Nephron (organoid): ENCODE data around the gene TRPT1.

Source experiments
- H3K27ac Mint-ChIP-seq, 3 experiments: 2 replicates each; pipeline ENCODE4 v1.8.0; 2020; ENCODE audit warnings: mixed read lengths in 3 of 3, mild to moderate bottlenecking in 2 of 3, moderate library complexity in 1 of 3
- H3K27me3 Mint-ChIP-seq: 2 replicates; pipeline ENCODE4 v1.8.0; 2021; ENCODE audit warnings: low read depth, mild to moderate bottlenecking, moderate library complexity, mixed read lengths
- H3K36me3 Mint-ChIP-seq: 2 replicates; pipeline ENCODE4 v1.8.0; 2020; ENCODE audit warnings: low read depth, mixed read lengths
- H3K4me1 Mint-ChIP-seq: 2 replicates; pipeline ENCODE4 v1.8.0; 2020; ENCODE audit warnings: mixed read lengths
- H3K4me3 Mint-ChIP-seq, 3 experiments: 2 replicates each; pipeline ENCODE4 v1.8.0; 2020; ENCODE audit warnings: mild to moderate bottlenecking in 3 of 3, mixed read lengths in 3 of 3, moderate library complexity in 2 of 3
- H3K9me3 Mint-ChIP-seq: 2 replicates; pipeline ENCODE4 v1.8.0; 2020; ENCODE audit warnings: mixed read lengths
- TF ChIP-seq, protein P1 (sequence below), 3 experiments: fragments of 200-600 bp; sonication (generic); IDR thresholded peaks; one replicate each; pipeline ENCODE4 v1.5.0; 2021; ENCODE audit warnings: antibody characterized with exemption in 3 of 3; ENCODE audit not compliant: unreplicated experiment in 3 of 3

Gene TRPT1

DNA sequence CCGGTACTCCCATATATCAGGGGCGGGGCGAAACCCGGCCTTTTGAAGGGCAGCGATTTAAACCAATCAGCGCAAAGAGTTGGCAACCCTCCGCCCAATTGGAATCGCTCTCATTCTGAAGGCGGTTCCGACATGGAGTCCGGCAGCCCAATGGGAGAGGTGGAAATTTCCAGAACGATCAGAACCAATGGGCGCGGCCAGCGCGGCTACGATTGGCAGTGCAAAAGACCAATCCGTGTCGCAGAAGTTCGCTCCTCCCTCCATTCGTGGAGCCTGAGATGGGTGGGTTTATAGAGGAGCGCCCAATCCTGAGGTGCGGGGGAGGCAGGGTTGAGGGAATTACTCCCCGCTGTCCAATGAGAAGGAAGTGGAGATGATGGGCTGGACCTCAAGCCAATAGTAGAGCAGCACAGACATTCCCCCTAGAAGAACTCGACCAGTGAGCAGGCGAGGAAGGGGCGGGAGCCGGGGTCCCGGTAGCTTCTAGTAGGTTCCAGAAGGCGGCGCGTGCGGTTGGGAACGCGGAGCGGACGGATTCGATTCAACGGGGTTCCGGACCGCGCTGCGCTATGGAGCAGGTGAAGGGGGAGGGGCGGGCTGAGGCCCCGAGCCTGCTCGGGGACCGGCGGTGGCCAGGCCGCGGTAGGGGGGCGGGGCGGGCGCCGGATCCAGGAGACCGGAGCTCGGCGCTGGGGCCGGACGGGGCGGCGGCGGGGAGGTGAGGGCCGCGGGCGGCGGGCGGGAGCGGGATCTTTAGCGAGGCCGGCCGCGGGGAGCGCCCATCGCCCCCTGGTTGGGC is 40.1 kb downstream of the TRPT1 start, which contains the start of gene STIP1:
Gene STIP1, plus strand, starts transcription at position 479 of the 799 bp plus-strand sequence. Its CDS starts 91 bp downstream, at position 570.
- Mint-ChIP-seq H3K4me3 (peak within 1 kb of the TSS; percentile 93 to 95 (median 95)), H3K36me3 (peaks cover 9% of the 10 kb centered on the region), H3K27ac (peak within 1 kb of the TSS; percentile 94 to 99 (median 95)), H3K4me1 (peaks cover 33% of the 10 kb centered on the region), H3K27me3 (peaks cover 4% of the 10 kb centered on the region), H3K9me3 (no peaks in the 10 kb centered on the region)
- TF ChIP-seq, protein P1, sequence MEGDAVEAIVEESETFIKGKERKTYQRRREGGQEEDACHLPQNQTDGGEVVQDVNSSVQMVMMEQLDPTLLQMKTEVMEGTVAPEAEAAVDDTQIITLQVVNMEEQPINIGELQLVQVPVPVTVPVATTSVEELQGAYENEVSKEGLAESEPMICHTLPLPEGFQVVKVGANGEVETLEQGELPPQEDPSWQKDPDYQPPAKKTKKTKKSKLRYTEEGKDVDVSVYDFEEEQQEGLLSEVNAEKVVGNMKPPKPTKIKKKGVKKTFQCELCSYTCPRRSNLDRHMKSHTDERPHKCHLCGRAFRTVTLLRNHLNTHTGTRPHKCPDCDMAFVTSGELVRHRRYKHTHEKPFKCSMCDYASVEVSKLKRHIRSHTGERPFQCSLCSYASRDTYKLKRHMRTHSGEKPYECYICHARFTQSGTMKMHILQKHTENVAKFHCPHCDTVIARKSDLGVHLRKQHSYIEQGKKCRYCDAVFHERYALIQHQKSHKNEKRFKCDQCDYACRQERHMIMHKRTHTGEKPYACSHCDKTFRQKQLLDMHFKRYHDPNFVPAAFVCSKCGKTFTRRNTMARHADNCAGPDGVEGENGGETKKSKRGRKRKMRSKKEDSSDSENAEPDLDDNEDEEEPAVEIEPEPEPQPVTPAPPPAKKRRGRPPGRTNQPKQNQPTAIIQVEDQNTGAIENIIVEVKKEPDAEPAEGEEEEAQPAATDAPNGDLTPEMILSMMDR (IDR thresholded peaks at IDR 0.05; ENCODE audit: unreplicated experiment in 3 of 3): peak in 2 of 3 experiments; percentile 24 to 35

DNA sequence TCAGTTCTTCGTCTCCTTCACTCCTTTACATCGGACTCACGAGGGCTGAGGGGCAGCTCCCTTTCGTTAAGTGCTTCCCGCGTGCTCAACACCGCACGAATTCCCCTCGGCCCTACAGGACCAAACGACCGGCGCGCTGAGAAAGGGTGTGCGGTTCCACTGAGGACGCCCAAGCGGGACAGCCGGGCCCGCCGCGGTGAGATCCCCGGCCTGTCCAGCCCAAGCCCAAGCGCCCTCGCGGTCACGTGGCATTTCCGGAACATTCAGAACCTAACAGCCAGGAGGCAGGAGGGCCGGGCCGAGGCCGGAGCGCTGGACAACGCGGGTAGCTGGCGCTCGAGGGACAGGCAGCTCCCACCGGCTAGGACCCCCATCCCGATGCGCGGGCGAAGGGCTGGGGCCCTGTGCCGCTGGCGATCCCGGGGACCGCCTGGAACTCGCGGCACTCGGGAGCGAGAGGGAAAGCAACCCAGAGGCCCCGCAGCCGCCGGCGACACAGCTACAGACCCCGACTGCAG is 40.8 kb downstream of the TRPT1 start:
- Mint-ChIP-seq H3K27me3 (peaks cover 4% of the 10 kb centered on the region), H3K27ac (peak overlapping the region; percentile 94 to 99 (median 95)), H3K36me3 (peaks cover 4% of the 10 kb centered on the region), H3K4me3 (peak overlapping the region; percentile 93 to 95 (median 95)), H3K9me3 (no peaks in the 10 kb centered on the region), H3K4me1 (peaks cover 38% of the 10 kb centered on the region)
- TF ChIP-seq, protein P1 (IDR thresholded peaks at IDR 0.05; ENCODE audit: unreplicated experiment in 3 of 3): peak; percentile 36 to 48 (median 40)

DNA sequence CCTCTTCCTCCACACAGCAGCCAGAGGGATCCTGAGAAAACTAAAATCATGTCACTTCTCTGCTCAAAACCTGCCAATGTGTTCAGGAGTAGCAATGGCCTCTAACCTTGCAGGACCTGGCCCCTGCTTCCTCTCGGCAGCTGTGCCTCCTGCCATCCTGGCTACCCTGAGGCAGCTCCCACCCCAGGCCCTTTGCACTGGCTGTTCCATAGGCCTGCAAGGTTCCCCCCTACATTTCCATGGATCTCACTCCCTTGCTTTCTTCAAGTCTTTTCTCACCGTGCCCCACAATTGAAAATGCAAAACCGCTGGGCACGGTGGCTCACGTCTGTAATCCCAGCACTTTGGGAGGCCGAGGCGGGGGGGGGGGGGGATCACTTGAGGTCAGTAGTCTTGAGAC is 42.1 kb downstream of the TRPT1 start:
- TF ChIP-seq, protein P1 (IDR thresholded peaks at IDR 0.05; ENCODE audit: unreplicated experiment in 3 of 3): no peak
- H3K27me3 Mint-ChIP-seq: peaks cover 4% of the 10 kb centered on the region
- no peaks in the 10 kb centered on the region for H3K9me3 Mint-ChIP-seq
- peak overlapping the region in 2 of 3 experiments; percentile 35 to 38 for H3K27ac Mint-ChIP-seq
- H3K4me3 Mint-ChIP-seq: peak overlapping the region; percentile 65 to 80 (median 75)
- H3K36me3 Mint-ChIP-seq: no peaks in the 10 kb centered on the region
- peaks cover 34% of the 10 kb centered on the region for H3K4me1 Mint-ChIP-seq

DNA sequence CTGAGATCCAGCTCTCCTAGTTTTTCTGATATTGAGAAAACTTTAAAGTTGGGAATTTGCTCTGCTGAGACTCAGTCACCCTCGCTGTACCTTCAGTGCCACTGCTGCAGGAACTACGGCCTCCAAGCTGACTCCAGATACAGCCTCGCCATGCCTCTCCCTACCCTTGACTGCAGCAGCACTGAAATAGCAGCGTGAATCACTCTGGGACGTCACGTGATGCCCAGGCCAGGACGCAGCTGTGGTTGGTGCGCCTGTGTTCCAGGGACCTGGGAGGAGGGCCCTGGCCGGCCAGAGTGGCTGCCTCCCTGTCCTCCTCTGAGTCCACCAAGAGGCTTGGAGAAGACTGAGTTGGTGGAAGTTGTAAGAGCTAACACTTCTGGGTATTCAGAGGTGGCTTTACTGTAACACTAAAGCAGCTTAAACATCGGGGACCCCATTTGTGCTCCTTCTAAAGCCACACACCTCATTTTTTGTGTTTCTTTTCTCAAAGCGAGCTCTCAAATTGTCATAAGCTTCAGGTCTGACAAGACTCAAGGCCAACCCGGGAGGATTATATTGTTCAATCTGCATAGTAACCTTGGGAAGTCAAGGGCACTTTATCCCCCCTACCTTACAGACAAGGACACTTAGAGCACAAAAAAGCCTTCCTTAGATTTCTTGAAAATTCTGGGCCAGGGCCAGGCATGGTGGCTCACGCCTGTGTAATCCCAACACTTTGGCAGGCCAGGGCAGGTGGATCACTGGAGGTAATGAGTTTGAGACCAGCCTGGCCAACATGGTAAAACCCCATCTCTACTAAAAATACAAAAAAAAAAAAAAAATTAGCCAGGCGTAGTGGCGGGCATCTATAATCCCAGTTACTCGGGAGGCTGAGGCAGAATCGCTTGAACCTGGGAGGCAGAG is 44.2 kb downstream of the TRPT1 start:
- TF ChIP-seq, protein P1 (IDR thresholded peaks at IDR 0.05; ENCODE audit: unreplicated experiment in 3 of 3): no peak
- no peaks in the 10 kb centered on the region for H3K9me3 Mint-ChIP-seq
- peaks cover 4% of the 10 kb centered on the region for H3K36me3 Mint-ChIP-seq
- peaks cover 4% of the 10 kb centered on the region for H3K27me3 Mint-ChIP-seq
- peaks cover 34% of the 10 kb centered on the region for H3K4me1 Mint-ChIP-seq
- H3K4me3 Mint-ChIP-seq: peak overlapping the region; percentile 42 to 79 (median 59)
- H3K27ac Mint-ChIP-seq: peak overlapping the region; percentile 81 to 91 (median 90)

DNA sequence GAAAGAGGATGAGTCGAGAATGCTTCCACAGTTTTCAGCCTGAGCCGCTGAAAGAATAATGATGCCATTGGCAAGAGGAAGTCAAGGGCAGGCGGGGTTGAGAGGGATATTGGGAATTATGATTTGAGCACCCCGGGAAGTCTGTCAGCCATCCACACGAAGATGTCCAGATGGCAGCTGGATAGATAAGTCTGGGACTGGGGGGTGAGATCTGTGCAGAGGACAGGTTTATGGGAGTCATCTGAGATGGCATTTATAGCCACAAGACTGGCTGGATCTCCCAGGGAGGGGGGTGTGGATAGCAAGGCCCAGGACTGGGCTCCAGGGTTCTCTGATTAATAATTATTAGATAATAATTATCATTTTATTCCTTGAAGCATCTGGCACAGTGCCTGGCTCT is 45.1 kb downstream of the TRPT1 start:
- Mint-ChIP-seq H3K36me3 (peaks cover 4% of the 10 kb centered on the region), H3K4me3 (peak overlapping the region in 2 of 3 experiments; percentile 20 to 79), H3K4me1 (peaks cover 34% of the 10 kb centered on the region), H3K9me3 (no peaks in the 10 kb centered on the region), H3K27ac (peak overlapping the region; percentile 15 to 91 (median 90)), H3K27me3 (peaks cover 4% of the 10 kb centered on the region)
- TF ChIP-seq, protein P1 (IDR thresholded peaks at IDR 0.05; ENCODE audit: unreplicated experiment in 3 of 3): no peak
